SKM-1 (cell line): ENCODE data around the gene F7.
"Not testable (repeated sequence)": the region's sequence is repeated elsewhere in the genome, so short reads cannot be mapped to it uniquely, and the experiment has no call there.

ENCODE experiments used
- DNase-seq: peaks from one replicate; lab custom pipeline; 2025; ENCODE audit not compliant: unreplicated experiment; lab: John Stamatoyannopoulos, UW

F7 gene

GRCh38 chr13:113105032-113105920 lies at the start of gene F7:
Gene F7, plus strand, starts transcription at chr13:113105791. Its CDS starts 51 bp downstream, at chr13:113105842.
- no peak for DNase-seq

- no peak for DNase-seq
Measured at GRCh38 chr13:113057084-113057483, 48.5 kb upstream of the F7 start.

GRCh38 chr13:113057559-113057958 lies 48.0 kb upstream of the F7 start:
- not testable (repeated sequence) for DNase-seq

GRCh38 chr13:113058129-113058987 lies 47.2 kb upstream of the F7 start:
- DNase-seq: no peak

GRCh38 chr13:113058988-113059850 lies 46.4 kb upstream of the F7 start:
- no peak for DNase-seq

GRCh38 chr13:113059891-113060290 lies 45.7 kb upstream of the F7 start:
- no peak for DNase-seq

GRCh38 chr13:113060557-113061270 lies 44.9 kb upstream of the F7 start:
- no peak for DNase-seq

GRCh38 chr13:113061271-113061625 lies 44.3 kb upstream of the F7 start:
- DNase-seq: no peak

- DNase-seq: no peak
Measured at GRCh38 chr13:113061796-113062425, 43.7 kb upstream of the F7 start.

GRCh38 chr13:113062691-113063090 lies 42.9 kb upstream of the F7 start:
- no peak for DNase-seq

- no peak for DNase-seq
Measured at GRCh38 chr13:113063091-113063491, 42.5 kb upstream of the F7 start.

GRCh38 chr13:113064000-113064533 lies 41.5 kb upstream of the F7 start:
- DNase-seq: no peak

GRCh38 chr13:113064534-113065405 lies 40.8 kb upstream of the F7 start:
- no peak for DNase-seq

- DNase-seq: no peak
Measured at GRCh38 chr13:113065406-113066141, 40.0 kb upstream of the F7 start.

GRCh38 chr13:113066142-113066455 lies 39.5 kb upstream of the F7 start:
- DNase-seq: no peak

- no peak for DNase-seq
Measured at GRCh38 chr13:113066746-113067145, 38.8 kb upstream of the F7 start.

- no peak for DNase-seq
Measured at GRCh38 chr13:113069861-113070805, 35.5 kb upstream of the F7 start.
